Progenitor cell of endocrine pancreas (in vitro differentiated cells): ENCODE measurements around the gene PARP16. TPM values are rescaled to one million over a fixed set of nuclear protein-coding genes. Genes with fewer than 3 reads are reported as not detected.

ENCODE experiments used
- DNase-seq: peaks from one replicate; pipeline ENCODE4 v3.0.0; 2021; ENCODE audit warnings: low spot score; ENCODE audit not compliant: unreplicated experiment
- H3K27ac Mint-ChIP-seq: 2 replicates; pipeline ENCODE4 v1.8.0; 2021; ENCODE audit warnings: mild to moderate bottlenecking, moderate library complexity, mixed read lengths
- H3K27me3 Mint-ChIP-seq: 2 replicates; pipeline ENCODE4 v1.8.0; 2021; ENCODE audit warnings: mixed read lengths
- H3K36me3 Mint-ChIP-seq: 2 replicates; pipeline ENCODE4 v1.8.0; 2022; ENCODE audit warnings: mixed read lengths; ENCODE audit not compliant: insufficient read depth
- H3K4me1 Mint-ChIP-seq: 2 replicates; pipeline ENCODE4 v1.8.0; 2021; ENCODE audit warnings: low read depth, mixed read lengths
- H3K4me3 Mint-ChIP-seq: 2 replicates; pipeline ENCODE4 v1.8.0; 2021; ENCODE audit warnings: low read depth, mild to moderate bottlenecking, moderate library complexity, mixed read lengths
- H3K9me3 Mint-ChIP-seq: 2 replicates; pipeline ENCODE4 v1.8.0; 2021; ENCODE audit warnings: low read depth, mixed read lengths
- CTCF ChIP-seq: fragments of 200-600 bp; sonication (generic); IDR thresholded peaks from one replicate; pipeline ENCODE4 v1.5.0; 2021; ENCODE audit warnings: antibody characterized with exemption, mild to moderate bottlenecking; ENCODE audit not compliant: unreplicated experiment
- total RNA-seq: library from RNA; stranded (reverse); gene quantifications from 2 replicates; pipeline ENCODE4 v1.2.1, GENCODE V29; 2021

Gene PARP16
- total RNA-seq, 1 donor from 2014 or later: 10.5 TPM

- Mint-ChIP-seq H3K4me3 (no peak overlapping the region), H3K27me3 (no peaks in the 10 kb centered on the region), H3K9me3 (no peaks in the 10 kb centered on the region), H3K36me3 (peaks cover 13% of the 10 kb centered on the region), H3K4me1 (peaks cover 14% of the 10 kb centered on the region), H3K27ac (peak overlapping the region; percentile 69)
- DNase-seq: no peak
- TF ChIP-seq CTCF: no peak
These were observed 46.6 kb upstream of the PARP16 start for GRCh38 chr15:65333148-65333820.

- TF ChIP-seq CTCF: no peak
These were observed 45.9 kb upstream of the PARP16 start for GRCh38 chr15:65332391-65333147.

GRCh38 chr15:65331811-65332210 is 45.1 kb upstream of the PARP16 start:
- TF ChIP-seq CTCF: no peak
- H3K4me3 Mint-ChIP-seq: no peak overlapping the region
- no peaks in the 10 kb centered on the region for H3K9me3 Mint-ChIP-seq
- DNase-seq: no peak
- H3K27me3 Mint-ChIP-seq: no peaks in the 10 kb centered on the region
- no peak overlapping the region for H3K27ac Mint-ChIP-seq
- peaks cover 11% of the 10 kb centered on the region for H3K4me1 Mint-ChIP-seq
- H3K36me3 Mint-ChIP-seq: peaks cover 18% of the 10 kb centered on the region

More at GRCh38 chr15:65332391-65333147, 45.9 kb upstream of the PARP16 start:
- Mint-ChIP-seq H3K27me3 (no peaks in the 10 kb centered on the region), H3K27ac (no peak overlapping the region), H3K4me3 (no peak overlapping the region), H3K36me3 (peaks cover 18% of the 10 kb centered on the region), H3K9me3 (no peaks in the 10 kb centered on the region), H3K4me1 (peaks cover 14% of the 10 kb centered on the region)
- DNase-seq: no peak

GRCh38 chr15:65330934-65331645 is 44.4 kb upstream of the PARP16 start:
- Mint-ChIP-seq H3K4me3 (no peak overlapping the region), H3K36me3 (peaks cover 18% of the 10 kb centered on the region), H3K9me3 (no peaks in the 10 kb centered on the region), H3K27me3 (no peaks in the 10 kb centered on the region), H3K27ac (no peak overlapping the region), H3K4me1 (peaks cover 10% of the 10 kb centered on the region)
- DNase-seq: no peak
- TF ChIP-seq CTCF: no peak

GRCh38 chr15:65329984-65330735 is 43.5 kb upstream of the PARP16 start:
- peaks cover 12% of the 10 kb centered on the region for H3K4me1 Mint-ChIP-seq
- H3K9me3 Mint-ChIP-seq: no peaks in the 10 kb centered on the region
- H3K4me3 Mint-ChIP-seq: no peak overlapping the region
- TF ChIP-seq CTCF: no peak
- DNase-seq: no peak
- no peak overlapping the region for H3K27ac Mint-ChIP-seq
- H3K36me3 Mint-ChIP-seq: peaks cover 18% of the 10 kb centered on the region
- no peaks in the 10 kb centered on the region for H3K27me3 Mint-ChIP-seq
